ENCODE data around the gene IWS1. TPM values are rescaled to one million over a fixed set of nuclear protein-coding genes. Genes with fewer than 3 reads are reported as not detected.

IWS1 gene
- total and polyA plus RNA-seq, 9 of the 15 experiments (the other 6 are each of a cell fraction or from before 2014, with no cell fraction given): 20.8 to 67.2 (median 46.6) TPM

GRCh38 chr2:127508631-127509034 lies 17.7 kb downstream of the IWS1 start (continued):
- no peak for TF ChIP-seq MYBL2 (IDR thresholded peaks at IDR 0.05; ENCODE audit: low read depth)
- TF ChIP-seq MYBL2 (CRISPR knock-in tag; IDR thresholded peaks at IDR 0.05; ENCODE audit: borderline replicate concordance): no peak
- TF ChIP-seq ARHGAP35 (IDR thresholded peaks at IDR 0.05; ENCODE audit: partially characterized antibody): no peak
- TF ChIP-seq NELFE (IDR thresholded peaks at IDR 0.05; ENCODE audit: insufficient read depth, insufficient read length): no peak
- no peak for TF ChIP-seq CEBPG (CRISPR knock-in tag; IDR thresholded peaks at IDR 0.05)
- 0 out of 4 replicates have a peak, but pooled peaks have one; percentile 28 to 29 for TF ChIP-seq CEBPG (tag; conservative IDR thresholded peaks at IDR 0.05 in 1 of 2, IDR thresholded peaks at IDR 0.05 in 1 of 2)
- no peak for TF ChIP-seq ZBTB7A (IDR thresholded peaks at IDR 0.05; ENCODE audit: borderline replicate concordance, control insufficient read depth, low read depth, low read length)
- no peak for TF ChIP-seq YY1 (IDR thresholded peaks at IDR 0.05; ENCODE audit: borderline replicate concordance in 1 of 3, control insufficient read depth in 1 of 3, extremely low read depth in 1 of 3, insufficient read depth in 3 of 3, insufficient read length in 1 of 3, insufficient replicate concordance in 2 of 3, low read depth in 1 of 3, low read length in 2 of 3)
- peak; percentile 80 for TF ChIP-seq NFIC (IDR thresholded peaks at IDR 0.05)
- no peak for TF ChIP-seq E2F3 (CRISPR knock-in tag; IDR thresholded peaks at IDR 0.05)
- no peak for TF ChIP-seq USF1 (CRISPR knock-in tag; IDR thresholded peaks at IDR 0.05)
- peak; percentile 65; the same call in 1 of the 2 replicates for TF ChIP-seq MAFF (IDR thresholded peaks at IDR 0.05; ENCODE audit: low read length)
- no peak for TF ChIP-seq HEY1 (CRISPR knock-in tag; IDR thresholded peaks at IDR 0.05; ENCODE audit: borderline replicate concordance)
- TF ChIP-seq REST (IDR thresholded peaks at IDR 0.05; ENCODE audit: borderline replicate concordance): no peak
- no peak for TF ChIP-seq REST (CRISPR knock-in tag; IDR thresholded peaks at IDR 0.05; ENCODE audit: low read depth)
- no peak for TF ChIP-seq RBBP5 (IDR thresholded peaks at IDR 0.05; ENCODE audit: borderline replicate concordance, insufficient read depth, low read length, poor library complexity, severe bottlenecking)
- TF ChIP-seq ZNF146 (CRISPR knock-in tag; IDR thresholded peaks at IDR 0.05; ENCODE audit: unreplicated experiment): no peak
- TF ChIP-seq MCM5 (IDR thresholded peaks at IDR 0.05; ENCODE audit: low read depth): no peak
- no peak for TF ChIP-seq PML (IDR thresholded peaks at IDR 0.05; ENCODE audit: low read length)
- no peak for TF ChIP-seq BMI1 (IDR thresholded peaks at IDR 0.05; ENCODE audit: low read length)
- TF ChIP-seq MEIS2 (IDR thresholded peaks at IDR 0.05; ENCODE audit: partially characterized antibody): peak; percentile 39
- no peak for TF ChIP-seq PURB (CRISPR knock-in tag; IDR thresholded peaks at IDR 0.05; ENCODE audit: low read depth)
